RWPE1 (cell line): ENCODE measurements around the gene IBA57.

Source experiments
- CTCF ChIA-PET: fragments of 350-600 bp; sonication (Branson Sonifier 250); formaldehyde crosslinking; extraction: SDS; loops from one replicate; lab custom pipeline; 2021; lab: Yijun Ruan, JAX
- POLR2A ChIA-PET: fragments of 400-600 bp; formaldehyde crosslinking; extraction: SDS; loops from one replicate; lab custom pipeline; 2020; ENCODE audit warnings: antibody characterized with exemption; ENCODE audit not compliant: low non-redundant PET; lab: Yijun Ruan, JAX
- DNase-seq: peaks from one replicate; pipeline ENCODE4 v3.0.0; 2012; ENCODE audit warnings: low spot score
- H3K27ac ChIP-seq: fragments of 450-650 bp; 2 replicates; pipeline ENCODE4 v1.5.1; 2017
- TF ChIP-seq, protein P1 (sequence below): fragments of 450-650 bp; conservative IDR thresholded peaks from 2 replicates; pipeline ENCODE4 v1.5.1; 2017; ENCODE audit warnings: low read depth, mild to moderate bottlenecking

The IBA57 gene

DNA sequence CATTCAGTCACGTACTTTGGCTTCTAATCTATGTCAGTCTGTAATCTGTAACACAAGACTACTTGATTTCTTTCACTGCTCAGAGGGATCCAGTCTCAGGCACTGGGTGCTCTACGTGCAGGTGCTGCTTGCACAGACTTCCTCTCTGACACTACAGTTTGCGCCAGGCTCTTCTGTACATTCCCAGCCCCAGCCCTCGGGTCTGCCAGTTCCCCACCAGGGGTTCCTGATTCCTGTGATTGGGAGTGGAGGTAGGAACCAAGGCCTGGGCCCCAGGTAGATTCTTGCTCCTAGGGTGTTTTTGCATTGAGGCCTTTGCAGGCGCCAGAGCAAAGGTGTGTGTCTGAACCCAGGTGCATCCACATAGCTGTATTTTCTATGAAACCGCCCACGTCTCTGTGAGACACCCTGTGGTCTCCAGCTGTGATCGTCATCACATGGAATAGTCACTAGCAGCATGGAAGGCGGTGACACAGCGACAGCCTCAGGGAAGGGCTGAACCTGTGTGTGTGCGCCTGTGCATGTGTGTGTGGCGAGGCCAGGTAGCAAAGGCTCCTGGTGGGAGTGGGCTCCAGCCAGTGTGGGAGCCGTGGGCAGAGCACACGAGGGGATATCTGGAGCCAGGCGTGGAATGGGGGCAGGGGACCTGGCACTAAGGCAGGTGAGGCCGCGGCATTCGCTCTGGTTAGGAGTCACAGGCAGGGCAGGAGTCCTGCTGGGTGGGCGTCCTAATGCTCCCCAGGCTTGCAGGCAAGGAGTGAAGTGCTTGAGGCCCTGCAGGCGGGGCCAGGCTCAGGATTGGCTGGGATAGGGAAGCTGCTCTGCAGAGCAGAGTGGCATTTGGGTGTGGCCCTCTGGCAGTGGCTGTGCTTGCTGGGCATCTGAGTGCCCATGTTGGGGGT is 10.7 kb upstream of the IBA57 start:
- CTCF ChIA-PET, result interaction anchor here (0.8 kb wide), 1 partner anchor 10 kb away, joined by 3 read pairs; the partner anchor contains the start of gene IBA57

DNA sequence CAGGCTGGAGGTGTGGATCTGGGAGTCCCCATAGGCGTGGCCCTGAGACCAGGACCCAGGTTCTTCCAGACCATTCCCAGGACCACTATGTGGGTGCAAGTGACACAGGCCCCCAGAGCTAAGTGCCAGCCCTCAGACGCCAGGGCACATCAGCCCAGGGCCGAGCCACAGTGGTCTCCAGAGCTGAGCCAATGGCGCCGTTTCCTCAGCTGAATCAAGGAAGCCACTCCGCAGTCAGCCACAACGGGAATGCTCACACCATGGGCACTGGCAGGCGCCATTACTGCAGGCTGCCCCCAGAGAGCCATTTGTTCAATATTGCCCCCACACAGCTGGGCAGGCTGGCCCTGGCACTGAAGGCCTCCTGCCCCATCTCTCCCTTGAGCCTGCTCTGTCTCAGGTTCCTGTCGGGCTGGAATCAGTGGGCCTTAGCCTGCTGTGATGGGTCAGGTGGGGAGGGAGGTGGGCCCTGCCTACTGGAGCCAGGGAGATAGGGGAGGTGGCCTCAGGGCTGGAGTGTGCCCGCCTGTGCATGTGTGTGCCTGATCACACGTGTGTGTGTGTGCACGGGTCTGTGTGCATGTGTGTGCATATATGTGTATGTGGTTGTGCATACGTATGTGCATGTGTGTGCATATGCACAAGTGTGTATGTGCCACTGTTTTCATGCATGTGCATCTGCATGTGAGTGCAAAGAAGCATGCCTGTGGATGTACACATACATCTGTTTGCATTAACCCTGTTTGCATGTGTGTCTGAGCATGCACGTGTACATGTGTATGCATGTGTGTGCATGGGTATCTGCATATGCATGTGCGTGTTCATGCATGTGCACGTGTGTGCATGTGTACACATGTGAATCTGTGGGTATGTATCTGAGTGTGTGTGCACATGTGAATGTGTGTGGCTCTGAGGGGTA is 9.7 kb upstream of the IBA57 start:
- CTCF ChIA-PET, result interaction anchor here (1.9 kb wide), 1 partner anchor 9 kb away, joined by 6 read pairs; the partner anchor contains the start of gene IBA57
- TF ChIP-seq, protein P1, sequence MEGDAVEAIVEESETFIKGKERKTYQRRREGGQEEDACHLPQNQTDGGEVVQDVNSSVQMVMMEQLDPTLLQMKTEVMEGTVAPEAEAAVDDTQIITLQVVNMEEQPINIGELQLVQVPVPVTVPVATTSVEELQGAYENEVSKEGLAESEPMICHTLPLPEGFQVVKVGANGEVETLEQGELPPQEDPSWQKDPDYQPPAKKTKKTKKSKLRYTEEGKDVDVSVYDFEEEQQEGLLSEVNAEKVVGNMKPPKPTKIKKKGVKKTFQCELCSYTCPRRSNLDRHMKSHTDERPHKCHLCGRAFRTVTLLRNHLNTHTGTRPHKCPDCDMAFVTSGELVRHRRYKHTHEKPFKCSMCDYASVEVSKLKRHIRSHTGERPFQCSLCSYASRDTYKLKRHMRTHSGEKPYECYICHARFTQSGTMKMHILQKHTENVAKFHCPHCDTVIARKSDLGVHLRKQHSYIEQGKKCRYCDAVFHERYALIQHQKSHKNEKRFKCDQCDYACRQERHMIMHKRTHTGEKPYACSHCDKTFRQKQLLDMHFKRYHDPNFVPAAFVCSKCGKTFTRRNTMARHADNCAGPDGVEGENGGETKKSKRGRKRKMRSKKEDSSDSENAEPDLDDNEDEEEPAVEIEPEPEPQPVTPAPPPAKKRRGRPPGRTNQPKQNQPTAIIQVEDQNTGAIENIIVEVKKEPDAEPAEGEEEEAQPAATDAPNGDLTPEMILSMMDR, result no peak
- peak overlapping the region; percentile 100 for H3K27ac ChIP-seq
- no peak for DNase-seq
- POLR2A ChIA-PET, result interaction anchor here (1.2 kb wide), 1 partner anchor 9 kb away, joined by 5 read pairs; no protein-coding TSS in a partner anchor

More for the DNA sequence above, 10.7 kb upstream of the IBA57 start:
- peak overlapping the region; percentile 100 for H3K27ac ChIP-seq
- POLR2A ChIA-PET, result no interaction called here
- no peak for DNase-seq
- TF ChIP-seq, protein P1, result no peak

DNA sequence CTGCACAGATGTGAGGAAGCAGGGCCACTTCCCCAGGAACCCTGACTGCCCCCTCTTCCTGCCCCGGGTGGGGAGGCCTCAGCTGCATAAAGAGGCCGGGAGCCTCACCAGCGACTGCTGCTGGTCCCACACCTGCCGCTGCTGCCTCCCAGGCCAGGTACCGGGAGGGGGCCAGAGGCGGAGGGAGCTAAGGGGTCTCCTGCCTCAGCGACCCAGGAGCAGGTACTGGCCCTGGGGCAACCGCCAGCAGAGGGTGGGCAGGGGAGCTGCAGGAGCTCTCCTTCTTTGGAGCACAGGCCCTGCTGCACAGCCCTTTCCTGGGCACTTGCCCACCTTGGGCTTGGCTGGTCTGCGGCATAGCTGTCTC is 9.1 kb upstream of the IBA57 start:
- peak overlapping the region; percentile 100 for H3K27ac ChIP-seq
- DNase-seq, result no peak
- TF ChIP-seq, protein P1, result no peak
- POLR2A ChIA-PET, result interaction anchor here (1.2 kb wide), 1 partner anchor 9 kb away, joined by 5 read pairs; no protein-coding TSS in a partner anchor
- CTCF ChIA-PET, result interaction anchor here (1.9 kb wide), 1 partner anchor 9 kb away, joined by 6 read pairs; the partner anchor contains the start of gene IBA57

DNA sequence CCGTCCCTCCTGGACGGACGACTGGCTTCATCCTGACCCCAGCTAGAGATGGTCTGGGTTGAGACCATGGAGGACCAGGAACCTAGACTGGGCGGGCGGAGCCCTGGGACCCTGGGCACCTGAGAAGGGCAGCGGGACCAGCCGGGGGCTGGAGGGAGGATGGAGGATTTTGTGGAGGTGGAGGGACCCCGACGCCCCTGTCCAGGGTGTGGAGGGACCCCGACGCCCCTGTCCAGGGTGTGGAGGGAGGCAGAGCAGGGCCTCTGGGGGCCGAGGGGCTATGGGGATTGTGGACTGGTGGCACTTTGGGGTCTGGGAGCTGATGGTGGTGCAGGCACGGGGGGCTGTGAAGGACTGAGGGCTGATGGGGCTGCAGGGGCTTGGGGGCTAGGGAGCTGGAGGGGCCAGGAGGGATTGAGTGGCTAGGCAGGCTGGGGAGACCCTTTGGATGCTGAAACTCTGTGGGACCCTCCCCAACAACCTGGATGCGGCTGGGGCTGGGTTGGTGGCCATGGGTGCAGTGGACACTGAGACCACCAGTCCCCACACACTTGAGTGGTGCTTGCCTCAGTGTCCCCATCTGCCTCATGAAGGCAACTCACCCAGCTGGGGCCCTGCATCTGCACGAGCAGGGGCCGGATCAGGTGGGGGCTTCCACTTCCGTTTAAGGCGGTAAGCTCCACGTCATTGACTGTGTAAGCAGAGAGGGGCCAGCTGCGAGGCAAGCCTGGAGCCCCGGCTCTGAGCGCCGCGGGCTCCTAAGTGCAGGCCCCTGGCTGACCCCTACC is 8.5 kb upstream of the IBA57 start:
- peak overlapping the region; percentile 100 for H3K27ac ChIP-seq
- ChIA-PET POLR2A (interaction anchor here (1.2 kb wide), 1 partner anchor 8 kb away, joined by 5 read pairs; no protein-coding TSS in a partner anchor), CTCF (interaction anchor here (0.7 to 1.9 kb wide), 2 partner anchors 8 to 119 kb away, joined by 3 to 6 read pairs; partner anchors contain the start of gene IBA57)
- TF ChIP-seq, protein P1, result no peak
- DNase-seq, result no peak

DNA sequence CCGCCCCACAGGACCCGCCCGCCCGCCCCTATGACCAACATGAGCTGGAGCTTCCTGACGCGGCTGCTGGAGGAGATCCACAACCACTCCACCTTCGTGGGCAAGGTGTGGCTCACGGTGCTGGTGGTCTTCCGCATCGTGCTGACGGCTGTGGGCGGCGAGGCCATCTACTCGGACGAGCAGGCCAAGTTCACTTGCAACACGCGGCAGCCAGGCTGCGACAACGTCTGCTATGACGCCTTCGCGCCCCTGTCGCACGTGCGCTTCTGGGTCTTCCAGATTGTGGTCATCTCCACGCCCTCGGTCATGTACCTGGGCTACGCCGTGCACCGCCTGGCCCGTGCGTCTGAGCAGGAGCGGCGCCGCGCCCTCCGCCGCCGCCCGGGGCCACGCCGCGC is 7.9 kb upstream of the IBA57 start:
- TF ChIP-seq, protein P1, result no peak
- CTCF ChIA-PET, result interaction anchor here (0.7 to 1.9 kb wide), 2 partner anchors 8 to 119 kb away, joined by 3 to 6 read pairs; partner anchors contain the start of gene IBA57
- no peak for DNase-seq
- POLR2A ChIA-PET, result no interaction called here
- peak overlapping the region; percentile 100 for H3K27ac ChIP-seq
